GM10248 (cell line): ENCODE results near the gene KCNMB2.

Source experiments
- CTCF ChIA-PET: fragments of 300-600 bp; sonication (Branson Sonifier 250); formaldehyde crosslinking; extraction: SDS; loops from one replicate; lab custom pipeline; 2021; ENCODE audit warnings: antibody characterized with exemption; lab: Yijun Ruan, JAX
- POLR2A ChIA-PET: fragments of 350-650 bp; sonication (Branson Sonifier 250); formaldehyde crosslinking; extraction: SDS; loops from one replicate; lab custom pipeline; 2020; ENCODE audit warnings: antibody characterized with exemption; lab: Yijun Ruan, JAX
- DNase-seq: peaks from one replicate; pipeline ENCODE4 v3.0.0; 2012; ENCODE audit errors: extremely low spot score
- TF ChIP-seq, protein P1 (sequence below): IDR thresholded peaks from 2 replicates; pipeline ENCODE4 v1.5.1; 2012; ENCODE audit warnings: mild to moderate bottlenecking, low read depth; ENCODE audit errors: extremely low read depth, missing control alignments, control extremely low read depth

Gene KCNMB2

GRCh38 chr3:178795349-178795748 is 259.1 kb downstream of the KCNMB2 start:
- DNase-seq, result no peak
- ChIA-PET POLR2A (no interaction called here), CTCF (interaction anchor here (0.9 kb wide), 1 partner anchor 10 kb away, joined by 3 read pairs; no protein-coding TSS in a partner anchor)
- TF ChIP-seq, protein P1, sequence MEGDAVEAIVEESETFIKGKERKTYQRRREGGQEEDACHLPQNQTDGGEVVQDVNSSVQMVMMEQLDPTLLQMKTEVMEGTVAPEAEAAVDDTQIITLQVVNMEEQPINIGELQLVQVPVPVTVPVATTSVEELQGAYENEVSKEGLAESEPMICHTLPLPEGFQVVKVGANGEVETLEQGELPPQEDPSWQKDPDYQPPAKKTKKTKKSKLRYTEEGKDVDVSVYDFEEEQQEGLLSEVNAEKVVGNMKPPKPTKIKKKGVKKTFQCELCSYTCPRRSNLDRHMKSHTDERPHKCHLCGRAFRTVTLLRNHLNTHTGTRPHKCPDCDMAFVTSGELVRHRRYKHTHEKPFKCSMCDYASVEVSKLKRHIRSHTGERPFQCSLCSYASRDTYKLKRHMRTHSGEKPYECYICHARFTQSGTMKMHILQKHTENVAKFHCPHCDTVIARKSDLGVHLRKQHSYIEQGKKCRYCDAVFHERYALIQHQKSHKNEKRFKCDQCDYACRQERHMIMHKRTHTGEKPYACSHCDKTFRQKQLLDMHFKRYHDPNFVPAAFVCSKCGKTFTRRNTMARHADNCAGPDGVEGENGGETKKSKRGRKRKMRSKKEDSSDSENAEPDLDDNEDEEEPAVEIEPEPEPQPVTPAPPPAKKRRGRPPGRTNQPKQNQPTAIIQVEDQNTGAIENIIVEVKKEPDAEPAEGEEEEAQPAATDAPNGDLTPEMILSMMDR, result no peak

DNA sequence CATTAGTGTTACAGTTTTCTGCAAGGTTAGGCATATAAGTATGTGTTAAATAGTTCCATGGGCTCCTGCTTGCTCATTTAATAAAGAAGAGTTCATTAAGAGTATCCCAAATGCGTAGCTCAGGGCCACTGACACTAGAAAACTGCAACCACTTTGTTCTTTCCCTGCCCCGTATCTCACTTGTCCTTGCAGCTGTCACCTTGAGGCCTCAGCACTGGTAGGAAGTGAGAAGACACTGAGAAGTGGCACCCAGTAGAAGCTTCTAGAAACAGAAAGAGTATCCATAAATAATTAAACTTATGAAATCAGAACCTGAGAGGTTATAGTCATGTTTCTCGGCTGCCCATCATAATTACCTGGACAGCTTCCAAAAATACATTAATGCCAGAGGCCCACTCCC is 266.0 kb downstream of the KCNMB2 start:
- POLR2A ChIA-PET, result no interaction called here
- DNase-seq, result no peak

GRCh38 chr3:178802993-178803693 is 266.9 kb downstream of the KCNMB2 start:
- TF ChIP-seq, protein P1, result no peak
- POLR2A ChIA-PET, result no interaction called here
- CTCF ChIA-PET, result no interaction called here
- DNase-seq, result no peak

More for the DNA sequence above, 266.0 kb downstream of the KCNMB2 start:
- CTCF ChIA-PET, result interaction anchor here (1.4 kb wide), 1 partner anchor 9 kb away, joined by 4 read pairs; no protein-coding TSS in a partner anchor
- TF ChIP-seq, protein P1, result no peak

DNA sequence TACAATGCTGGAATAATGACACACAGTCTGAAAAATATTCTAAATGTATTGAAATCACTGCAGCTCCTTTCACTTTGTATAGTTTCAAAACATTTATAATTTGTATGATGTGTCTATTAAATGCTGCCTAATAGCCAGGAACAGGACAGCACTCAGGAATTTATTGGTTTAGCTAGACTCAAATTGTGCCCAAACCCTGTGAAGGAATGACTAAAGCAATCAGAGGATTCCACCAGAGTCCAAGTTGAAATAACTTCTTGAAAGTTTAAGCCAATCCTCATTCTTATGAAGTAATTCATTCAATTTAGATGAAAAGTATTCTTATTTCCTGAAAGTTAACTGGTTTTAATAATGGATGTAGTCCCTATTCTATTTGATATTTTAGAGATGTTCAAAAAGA is 268.4 kb downstream of the KCNMB2 start:
- no peak for DNase-seq
- POLR2A ChIA-PET, result no interaction called here
- TF ChIP-seq, protein P1, result no peak
- CTCF ChIA-PET, result interaction anchor here (0.9 to 1.5 kb wide), 5 partner anchors 9 to 22 kb away, joined by 3 to 6 read pairs (median 4); no protein-coding TSS in a partner anchor

GRCh38 chr3:178805741-178806140 is 269.5 kb downstream of the KCNMB2 start:
- TF ChIP-seq, protein P1, result no peak
- POLR2A ChIA-PET, result interaction anchor here (0.6 kb wide), 1 partner anchor 268 kb away, joined by 5 read pairs; no protein-coding TSS in a partner anchor
- DNase-seq, result no peak
- CTCF ChIA-PET, result interaction anchor here (1.3 to 1.9 kb wide), 4 partner anchors 13 to 20 kb away, joined by 3 to 8 read pairs (median 4); no protein-coding TSS in a partner anchor

DNA sequence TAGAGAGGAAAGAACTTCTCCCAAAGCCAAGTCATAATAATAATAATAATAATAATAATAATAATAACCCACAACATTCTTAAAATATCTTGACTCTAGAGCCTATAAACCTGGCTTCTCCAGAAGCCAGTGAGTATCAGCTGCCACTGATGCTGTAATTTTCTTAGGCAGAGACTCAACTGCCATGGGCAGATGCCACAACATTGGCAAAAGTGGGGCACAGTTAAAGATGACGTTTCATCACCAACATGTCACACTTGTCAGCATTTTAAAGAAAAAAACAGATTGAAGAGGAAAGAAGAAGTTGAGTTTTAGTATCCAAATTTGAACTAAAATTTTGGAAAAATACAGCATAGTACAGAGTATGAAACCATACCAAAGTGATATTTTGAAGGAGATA is 270.4 kb downstream of the KCNMB2 start:
- TF ChIP-seq, protein P1, result no peak
- ChIA-PET POLR2A (interaction anchor here (0.6 kb wide), 1 partner anchor 268 kb away, joined by 5 read pairs; no protein-coding TSS in a partner anchor), CTCF (interaction anchor here (1.0 to 1.9 kb wide), 3 partner anchors 9 to 19 kb away, joined by 4 to 8 read pairs (median 6); no protein-coding TSS in a partner anchor)
- DNase-seq, result no peak
